Mucosa of descending colon (tissue), 3 donors: Measurements from ENCODE around the gene C19orf44. TPM values are rescaled to one million over a fixed set of nuclear protein-coding genes. Genes with fewer than 3 reads are reported as not detected.
"Not testable (repeated sequence)": the region's sequence is repeated elsewhere in the genome, so short reads cannot be mapped to it uniquely, and the experiment has no call there.

Experiments used
- ATAC-seq: fragments of 200-7000 bp; cut with Tn5 transposase; one replicate; pipeline ENCODE4 v1.9.1; 2020; ENCODE audit warnings: mild to moderate bottlenecking, moderate library complexity
- DNase-seq, 3 donors: peaks; one replicate each; pipeline ENCODE4 v3.0.0-alpha.2; 2020
- H3K36me3 ChIP-seq: fragments of 200-600 bp; one replicate; pipeline ENCODE4 v1.8.0; 2021; ENCODE audit warnings: low read depth, mild to moderate bottlenecking
- H3K4me1 ChIP-seq: fragments of 200-600 bp; one replicate; pipeline ENCODE4 v1.8.0; 2021; ENCODE audit warnings: low read depth, mild to moderate bottlenecking
- H3K4me3 ChIP-seq: fragments of 200-600 bp; one replicate; pipeline ENCODE4 v1.8.0; 2021; ENCODE audit warnings: mild to moderate bottlenecking
- H3K9me3 ChIP-seq: fragments of 200-600 bp; one replicate; pipeline ENCODE4 v1.8.0; 2021; ENCODE audit warnings: mild to moderate bottlenecking
- CTCF ChIP-seq: fragments of 200-600 bp; IDR thresholded peaks from one replicate; pipeline ENCODE4 v1.8.0; 2022; ENCODE audit warnings: antibody characterized with exemption, mild to moderate bottlenecking
- intact Hi-C, 2 donors: fragments of 100-400 bp; cut with DNase I in 1 of 2; cut with micrococcal nuclease in 1 of 2; formaldehyde crosslinking; loops; one replicate each; pipeline versions ENCODE4 v1.11.0 to v1.11.1; 2022; cut with DNase I, micrococcal nuclease
- total RNA-seq, 3 donors: library from RNA; stranded (reverse); fragmentation: NEBNext Ultra II Directional in 2 of 3; extraction: Animal tissue kit (Norgen Biotek cat#: 25700) in 2 of 3; gene quantifications; one replicate each; pipeline versions ENCODE4 v1.2.1 to v1.2.4, GENCODE V29; 2021 to 2023
- donor health status: DM: no; HTN: no; CAD: no; lungs with moderate emphysema.
- donor health status: DM: no; HTN: no; CAD: no.
- donor health status: DM: no; HTN: yes; CAD: no.

Gene C19orf44
- total RNA-seq, 3 donors from 2014 or later = 2.0 to 8.4 (median 2.3) TPM

GRCh38 chr19:16541526-16542044 lies 45.4 kb downstream of the C19orf44 start:
- Histone ChIP-seq H3K9me3 (no peaks in the 10 kb centered on the region), H3K4me3 (peak overlapping the region; percentile 96), H3K36me3 (no peaks in the 10 kb centered on the region), H3K4me1 (peaks cover 21% of the 10 kb centered on the region)
- ATAC-seq (peak; percentile 1), DNase-seq (no peak)
- intact Hi-C loops = no loop called here
- no peak for TF ChIP-seq CTCF

GRCh38 chr19:16542045-16542909 lies 46.1 kb downstream of the C19orf44 start, which contains the start of gene CHERP:
TSS of gene CHERP (minus strand) at chr19:16542437. CDS start at chr19:16542378, 59 bp downstream.
- Histone ChIP-seq H3K4me3 (peak within 1 kb of the TSS; percentile 96), H3K4me1 (peaks cover 21% of the 10 kb centered on the region), H3K36me3 (no peaks in the 10 kb centered on the region), H3K9me3 (no peaks in the 10 kb centered on the region)
- DNase-seq = peak; percentile 95 to 97 (median 95)
- TF ChIP-seq CTCF = no peak
- intact Hi-C loops = no loop called here
- peak; percentile 99 for ATAC-seq

GRCh38 chr19:16542910-16543472 lies 46.8 kb downstream of the C19orf44 start:
- H3K36me3 ChIP-seq = no peaks in the 10 kb centered on the region
- no peaks in the 10 kb centered on the region for H3K9me3 ChIP-seq
- ATAC-seq (no peak), DNase-seq (no peak)
- no peak for TF ChIP-seq CTCF
- intact Hi-C loops = no loop called here
- peaks cover 21% of the 10 kb centered on the region for H3K4me1 ChIP-seq
- peak overlapping the region; percentile 96 for H3K4me3 ChIP-seq

- intact Hi-C loops, H3K36me3 ChIP-seq, DNase-seq, ATAC-seq, H3K4me3 ChIP-seq, H3K9me3 ChIP-seq: not testable (repeated sequence)
- H3K4me1 ChIP-seq = peaks cover 21% of the 10 kb centered on the region
Measured at GRCh38 chr19:16543734-16544133, 47.5 kb downstream of the C19orf44 start.

- Histone ChIP-seq H3K4me1 (peaks cover 21% of the 10 kb centered on the region), H3K9me3 (no peaks in the 10 kb centered on the region), H3K36me3 (no peaks in the 10 kb centered on the region), H3K4me3 (no peak overlapping the region)
- intact Hi-C loops = no loop called here
- no peak for DNase-seq
- no peak for ATAC-seq
- no peak for TF ChIP-seq CTCF
Measured at GRCh38 chr19:16544473-16545231, 48.5 kb downstream of the C19orf44 start.
